T follicular helper cell (primary cell): Measurements from ENCODE around the gene SMIM36.
A peak's percentile ranks its signal among the peaks of the same experiment; 100 is the strongest.
"Not testable (repeated sequence)": the region's sequence is repeated elsewhere in the genome, so short reads cannot be mapped to it uniquely, and the experiment has no call there.

Source experiments
- DNase-seq: peaks from one replicate; pipeline ENCODE4 v3.0.0-alpha.2; 2020; ENCODE audit warnings: low read depth

The SMIM36 gene

GRCh38 chr17:55433629-55434422 lies 77.4 kb downstream of the SMIM36 start:
- no peak for DNase-seq

GRCh38 chr17:55433029-55433628 lies 78.1 kb downstream of the SMIM36 start:
- DNase-seq = no peak

DNA sequence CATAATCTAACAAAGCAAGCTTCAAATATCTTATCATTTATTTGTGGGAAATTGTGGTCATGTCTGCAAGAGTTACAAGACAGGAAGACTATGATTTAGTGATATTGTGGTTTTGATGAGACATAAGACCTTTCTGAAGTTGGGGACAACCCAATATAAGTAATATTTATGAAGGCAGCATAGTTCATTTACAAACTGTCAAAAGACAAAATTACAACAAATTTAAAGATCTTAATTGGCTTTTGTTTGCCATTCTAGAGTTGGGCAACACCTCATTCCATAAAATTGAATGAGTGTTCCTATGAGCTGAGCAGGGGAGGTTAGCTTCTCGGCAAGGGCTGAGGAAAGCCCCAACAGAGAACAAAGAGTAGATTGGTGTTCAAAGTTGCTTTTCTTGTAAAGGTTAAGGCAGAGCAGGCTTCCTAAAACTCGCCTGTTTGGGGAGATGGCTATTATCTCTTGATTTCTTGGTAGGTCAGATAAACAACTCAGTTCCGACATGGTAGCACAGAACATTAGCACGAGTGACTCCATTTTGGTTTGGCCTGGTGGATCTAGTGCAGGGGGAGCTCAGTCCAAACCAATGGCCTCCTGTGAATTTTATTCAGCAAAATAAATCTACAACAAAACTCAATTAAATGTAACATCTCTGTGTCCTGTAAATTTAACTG lies 78.8 kb downstream of the SMIM36 start:
- no peak for DNase-seq

- DNase-seq = not testable (repeated sequence)
Observed at GRCh38 chr17:55431914-55432313, 79.3 kb downstream of the SMIM36 start.

GRCh38 chr17:55430541-55431288 lies 80.5 kb downstream of the SMIM36 start:
- no peak for DNase-seq

DNA sequence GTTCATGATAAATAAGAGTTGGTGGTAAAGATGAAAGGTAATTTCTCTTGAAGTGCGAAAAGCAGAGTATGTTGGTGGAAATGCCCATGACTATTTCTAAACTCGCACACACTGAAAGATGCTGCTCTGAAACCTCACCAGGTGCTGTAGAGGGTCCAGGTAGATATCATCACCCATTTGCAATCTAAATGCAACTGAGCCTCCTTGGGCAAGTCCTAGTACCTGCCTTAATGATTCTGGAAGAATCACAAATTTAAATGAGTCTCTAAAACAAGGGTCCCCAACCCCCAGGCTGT lies 83.7 kb downstream of the SMIM36 start:
- DNase-seq = no peak

GRCh38 chr17:55426851-55427586 lies 84.2 kb downstream of the SMIM36 start:
- no peak for DNase-seq

GRCh38 chr17:55424893-55425540 lies 86.2 kb downstream of the SMIM36 start:
- no peak for DNase-seq

- DNase-seq = no peak
Observed at GRCh38 chr17:55423535-55423934, 87.7 kb downstream of the SMIM36 start.

- not testable (repeated sequence) for DNase-seq
Observed at GRCh38 chr17:55422828-55423164, 88.5 kb downstream of the SMIM36 start.

DNA sequence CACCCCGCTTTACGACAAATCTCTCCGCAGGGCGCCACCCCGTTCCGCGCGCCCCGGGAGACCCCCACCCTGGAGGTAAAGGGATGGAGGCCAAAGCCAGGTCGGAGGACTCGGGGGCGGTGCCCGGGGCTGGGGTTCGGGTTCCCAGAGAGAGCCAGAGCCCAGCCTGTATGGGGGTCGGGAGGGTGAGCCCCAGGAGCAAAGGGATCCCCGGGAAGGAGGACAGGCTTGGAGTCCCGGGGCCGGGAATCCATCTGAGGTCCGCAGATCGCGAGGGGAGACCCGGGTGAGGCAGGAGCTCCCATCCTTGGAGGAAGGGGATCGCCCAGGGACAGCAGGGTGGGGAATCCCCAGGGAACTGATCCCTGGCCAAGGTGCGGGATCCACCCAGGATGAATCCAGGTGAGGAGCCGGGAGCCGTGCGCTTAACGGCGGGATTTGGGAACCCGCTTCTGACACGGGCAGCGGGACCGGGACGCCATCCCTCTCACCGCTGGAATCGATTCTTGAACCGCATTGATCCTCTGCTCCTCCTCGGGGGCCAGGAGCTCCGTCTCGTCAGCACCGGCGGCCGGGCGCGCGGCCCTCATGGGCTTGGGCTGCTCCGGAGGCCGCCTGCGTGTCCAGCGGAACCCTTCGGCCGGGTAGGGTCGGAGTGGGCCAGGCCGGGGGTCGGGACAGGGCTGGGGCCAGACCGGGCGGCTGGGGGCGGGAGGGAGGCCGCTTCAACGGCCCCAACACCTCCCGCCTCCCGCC lies 89.9 kb downstream of the SMIM36 start, which contains the start of gene MMD:
Gene MMD, minus strand, starts transcription at position 657 of the 756 bp plus-strand sequence. Its CDS starts 140 bp downstream, at position 517.
- peak; percentile 1 for DNase-seq

- peak; percentile 8 for DNase-seq
Observed at GRCh38 chr17:55420776-55421178, 90.5 kb downstream of the SMIM36 start.

DNA sequence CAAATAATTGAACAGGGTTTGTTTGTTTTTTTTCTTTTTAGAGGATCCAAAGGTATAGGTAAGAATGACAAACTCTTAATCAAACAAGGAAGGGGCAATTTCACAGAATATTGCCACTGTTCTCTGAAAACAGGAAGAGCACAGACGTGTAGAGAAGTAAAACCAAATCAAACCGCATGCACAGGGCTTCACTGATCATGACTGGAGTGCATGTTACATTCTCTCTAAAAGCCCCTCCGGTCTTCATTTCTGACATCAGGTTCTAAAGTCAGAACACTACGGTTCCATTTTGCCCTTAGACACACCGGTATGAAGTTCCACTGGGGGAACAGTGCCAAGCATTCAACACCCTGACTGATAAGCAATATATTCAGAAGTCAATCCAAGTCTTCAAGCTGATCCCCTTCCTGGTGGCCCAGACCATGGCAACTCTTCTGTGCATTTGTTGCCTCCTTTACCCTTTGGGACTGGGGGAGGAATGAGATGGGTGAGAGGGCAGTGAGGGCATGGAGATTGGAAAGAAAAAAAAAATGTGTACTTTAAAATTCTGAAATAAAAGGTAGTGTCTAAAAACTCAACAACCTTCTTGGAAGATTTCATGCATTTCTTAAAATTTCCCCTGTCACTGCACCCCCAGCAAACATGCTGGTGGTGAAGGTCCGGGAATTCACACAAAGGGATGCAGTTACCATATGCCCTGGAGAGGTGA lies 91.0 kb downstream of the SMIM36 start:
- DNase-seq = no peak

GRCh38 chr17:55418369-55419268 lies 92.6 kb downstream of the SMIM36 start:
- no peak for DNase-seq

- DNase-seq = no peak
Observed at GRCh38 chr17:55417411-55418268, 93.6 kb downstream of the SMIM36 start.

- DNase-seq = no peak
Observed at GRCh38 chr17:55416470-55417052, 94.7 kb downstream of the SMIM36 start.

DNA sequence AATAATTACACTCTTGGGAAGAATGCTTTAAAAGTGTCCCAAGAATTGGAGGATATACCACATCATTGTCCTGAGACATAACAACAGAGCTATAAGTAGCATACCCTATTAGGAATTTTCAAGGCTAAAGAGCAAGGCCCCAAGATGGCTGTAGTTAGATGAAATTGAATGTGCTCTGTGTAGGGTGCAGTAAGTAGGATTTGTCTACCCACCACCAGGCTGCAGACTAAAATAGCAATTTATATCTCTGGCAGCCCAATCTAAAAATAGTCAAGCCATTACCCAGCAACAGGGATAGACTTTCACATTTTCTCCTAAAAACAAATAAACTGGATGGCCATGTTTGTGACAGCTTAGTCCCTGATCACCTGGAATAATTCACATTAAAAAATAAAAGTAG lies 95.3 kb downstream of the SMIM36 start:
- DNase-seq = no peak
